ENCODE results near the gene SMIM22.
A peak's percentile ranks its signal among the peaks of the same experiment; 100 is the strongest.

The SMIM22 gene

GRCh38 chr16:4796982-4797804 is 2.0 kb downstream of the SMIM22 start:
- DNase-seq, result no peak

GRCh38 chr16:4797805-4798252 is 2.7 kb downstream of the SMIM22 start:
- no peak for DNase-seq

DNA sequence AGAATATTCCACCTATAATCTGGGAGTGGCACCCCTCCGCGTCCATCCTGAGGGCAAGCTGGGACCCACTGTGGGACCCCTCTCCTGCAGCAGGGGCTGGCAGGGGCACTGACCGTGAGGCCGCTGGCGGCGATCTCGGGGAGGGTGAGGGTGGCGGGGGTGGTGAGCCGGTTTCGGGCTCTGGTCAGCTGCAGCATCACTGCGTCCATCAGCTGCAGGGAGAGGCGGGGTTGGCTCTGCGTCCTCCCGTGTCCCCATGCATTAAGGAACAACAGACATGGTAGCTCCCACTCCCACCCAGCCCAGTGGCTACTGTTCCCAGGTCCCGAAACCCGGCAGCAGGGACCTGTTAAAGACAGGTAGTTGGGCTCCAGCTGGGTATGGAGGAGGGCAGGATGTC is 3.3 kb downstream of the SMIM22 start:
- no peak for DNase-seq

GRCh38 chr16:4799171-4799855 is 4.1 kb downstream of the SMIM22 start:
- no peak for DNase-seq

GRCh38 chr16:4800290-4801041 is 5.3 kb downstream of the SMIM22 start:
- DNase-seq, result peak; percentile 53

GRCh38 chr16:4801051-4801961 is 6.1 kb downstream of the SMIM22 start:
- no peak for DNase-seq

GRCh38 chr16:4801962-4802658 is 6.9 kb downstream of the SMIM22 start, which contains the start of gene ROGDI:
TSS of gene ROGDI (minus strand) at chr16:4802633. CDS start at chr16:4802571, 62 bp downstream.
- peak; percentile 92 for DNase-seq

DNA sequence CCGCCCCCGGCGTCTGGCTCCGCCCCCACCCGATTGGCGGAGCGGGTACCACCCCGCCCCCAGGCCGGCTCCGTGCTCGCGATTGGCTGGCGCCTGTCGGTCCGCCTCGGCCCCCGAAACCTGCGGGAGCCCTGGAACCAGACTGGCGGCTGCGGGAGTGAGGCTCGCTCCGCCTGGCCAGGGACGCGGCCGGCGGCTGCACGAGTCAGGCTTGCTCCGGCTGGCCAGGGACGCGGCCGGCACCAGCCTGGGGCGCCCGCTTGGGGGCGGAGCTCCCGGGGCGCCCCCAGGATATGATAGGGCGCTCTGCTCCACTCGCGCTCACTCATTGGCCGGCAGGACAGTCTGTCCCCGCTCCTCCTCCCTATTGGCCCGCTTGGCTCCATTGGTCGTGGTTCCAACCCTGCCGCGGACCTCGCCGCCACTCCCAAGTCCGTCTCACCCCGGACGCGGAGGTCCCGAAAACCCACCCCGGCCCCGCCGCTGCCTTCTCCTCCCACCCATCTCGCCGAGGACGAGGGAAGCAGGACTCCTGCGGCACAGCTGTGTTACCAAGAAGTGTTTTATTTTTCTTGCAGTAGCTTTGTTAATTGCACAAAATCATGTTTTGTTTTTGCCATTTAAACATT is 7.6 kb downstream of the SMIM22 start:
- peak; percentile 94 for DNase-seq

GRCh38 chr16:4803401-4803844 is 8.3 kb downstream of the SMIM22 start:
- no peak for DNase-seq

DNA sequence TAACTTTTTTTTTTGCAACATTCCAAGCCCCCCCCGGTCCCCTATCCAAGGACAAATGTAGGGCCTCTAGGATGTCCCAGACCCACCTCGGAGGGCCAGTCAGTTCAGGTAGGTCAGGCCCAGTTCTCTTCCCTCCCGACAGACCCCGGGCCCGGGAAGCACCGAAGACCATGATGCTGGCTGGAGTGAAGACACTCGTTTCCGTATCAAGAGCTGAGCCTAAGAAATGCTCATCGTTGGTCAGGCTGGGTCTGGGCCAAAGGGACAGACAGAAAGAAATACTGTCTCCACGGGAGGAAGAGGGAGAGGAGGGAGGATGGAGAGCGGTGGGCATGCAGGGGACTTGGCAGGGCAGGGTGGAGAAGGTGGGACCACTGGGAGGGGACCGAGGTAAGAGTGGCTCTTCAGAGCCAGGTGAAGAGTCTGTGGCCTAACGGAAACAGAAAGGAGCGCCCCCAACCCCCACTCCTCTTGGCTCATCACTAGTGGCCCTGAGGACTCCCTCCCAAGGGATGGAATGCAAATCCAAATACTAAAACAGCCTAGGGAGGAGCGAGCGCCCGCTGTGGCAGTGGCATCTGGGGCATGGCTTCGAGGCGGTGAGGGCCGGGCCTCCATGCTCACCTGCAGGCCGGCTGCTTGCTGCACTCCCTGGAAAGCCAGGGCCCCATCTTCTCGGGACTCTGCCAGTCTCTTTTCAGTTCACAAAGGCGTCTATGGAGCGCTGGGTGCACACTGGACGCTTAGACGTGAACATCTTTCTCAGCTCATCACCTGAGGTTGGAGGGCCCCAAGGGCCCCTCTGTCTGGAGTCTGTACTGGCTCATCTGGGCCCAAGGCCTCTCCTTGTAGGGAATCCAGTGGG is 9.0 kb downstream of the SMIM22 start:
- DNase-seq, result no peak

DNA sequence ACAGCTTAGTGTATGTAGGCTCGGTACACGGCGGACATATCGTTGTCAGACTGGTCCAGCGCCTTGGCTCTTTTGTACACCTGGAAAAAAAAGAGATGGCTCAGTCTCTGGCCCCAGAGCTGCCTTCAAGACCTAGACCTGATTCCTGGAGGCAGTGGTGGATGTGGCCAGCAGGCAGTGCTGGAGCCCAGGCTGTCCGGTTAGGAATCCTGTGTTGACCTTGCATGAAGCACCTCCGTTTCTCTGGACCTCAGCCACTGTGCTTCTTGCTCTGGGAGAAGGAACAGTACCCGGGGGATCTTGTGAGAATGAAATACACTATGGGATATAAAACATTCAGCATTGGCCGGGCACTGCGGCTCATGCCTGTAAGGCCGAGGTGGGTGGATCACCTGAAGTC is 10.1 kb downstream of the SMIM22 start:
- no peak for DNase-seq

GRCh38 chr16:4806280-4806679 is 11.1 kb downstream of the SMIM22 start:
- DNase-seq, result no peak

DNA sequence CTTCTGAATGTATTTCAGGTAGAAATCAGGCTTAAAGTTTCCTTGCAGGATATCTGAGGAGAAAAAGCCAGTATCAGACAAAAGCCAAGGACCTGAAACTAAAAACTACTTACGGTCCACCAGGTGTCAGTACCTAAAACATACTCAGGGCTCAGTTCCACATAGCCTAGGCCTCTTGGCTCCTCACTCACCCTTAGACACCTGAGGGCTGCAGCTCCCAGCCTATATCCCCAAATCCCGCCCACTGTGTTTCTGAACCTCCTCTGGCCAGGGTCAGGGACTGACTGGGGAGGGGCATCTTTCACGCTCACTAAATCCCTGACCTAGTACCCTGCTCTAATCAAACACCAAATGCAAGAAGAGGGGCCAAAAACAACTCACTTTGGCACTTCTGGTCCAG is 16.1 kb downstream of the SMIM22 start:
- no peak for DNase-seq

GRCh38 chr16:4811773-4812172 is 16.6 kb downstream of the SMIM22 start:
- no peak for DNase-seq

DNA sequence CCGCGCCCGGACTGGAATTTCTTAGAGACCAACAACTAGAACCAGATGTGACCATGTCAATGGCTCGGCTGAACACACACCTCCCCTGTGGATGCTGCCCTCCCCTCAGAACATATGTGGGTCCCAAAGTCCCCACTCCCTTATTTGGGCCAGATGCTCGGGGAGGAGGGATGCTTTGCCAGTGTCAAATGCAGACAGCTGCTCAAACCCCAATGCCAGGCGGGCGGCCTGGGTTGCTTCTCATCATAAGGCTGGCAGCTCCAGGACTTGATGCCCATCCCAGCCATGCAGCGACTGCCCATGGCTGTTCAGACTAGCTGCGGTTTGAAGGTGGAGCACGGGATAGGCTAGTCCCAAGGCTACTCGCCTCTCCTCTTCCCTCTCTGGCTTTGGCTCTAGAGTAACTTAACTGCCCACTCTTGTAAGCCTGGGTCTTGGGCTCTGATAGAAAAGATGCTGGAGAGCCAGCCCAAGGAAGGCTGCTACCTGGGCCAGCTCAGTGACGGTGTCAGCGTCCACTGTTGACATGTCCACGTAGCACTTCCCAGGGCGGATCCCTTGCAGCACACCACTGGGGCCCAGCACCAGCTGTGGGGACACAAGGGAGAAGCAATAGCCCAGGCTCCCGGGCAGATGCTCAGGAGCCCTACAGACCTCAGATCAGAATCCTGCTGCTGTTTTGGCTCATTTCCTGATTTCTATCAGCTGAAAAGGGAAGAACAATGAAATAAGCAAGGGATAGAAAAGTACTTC is 18.3 kb downstream of the SMIM22 start:
- no peak for DNase-seq

DNA sequence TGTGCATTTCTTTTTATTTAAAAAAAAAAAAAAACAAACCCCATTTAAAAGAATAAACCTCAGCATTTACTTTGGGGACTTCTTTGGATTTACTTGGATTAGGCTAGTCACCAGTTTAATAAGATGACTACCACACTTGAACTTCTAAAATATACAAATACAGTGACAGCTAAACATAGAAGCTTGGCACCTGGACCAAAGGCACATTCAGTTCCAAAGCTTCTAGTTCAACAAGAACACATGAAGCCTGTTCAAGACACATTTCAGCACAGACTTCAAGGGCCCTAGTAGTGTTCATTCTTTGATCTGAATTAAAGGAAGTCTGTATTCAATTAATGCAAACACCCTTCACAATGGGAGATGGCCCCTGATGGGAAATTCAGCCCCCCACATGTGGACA is 18.9 kb downstream of the SMIM22 start:
- no peak for DNase-seq

DNA sequence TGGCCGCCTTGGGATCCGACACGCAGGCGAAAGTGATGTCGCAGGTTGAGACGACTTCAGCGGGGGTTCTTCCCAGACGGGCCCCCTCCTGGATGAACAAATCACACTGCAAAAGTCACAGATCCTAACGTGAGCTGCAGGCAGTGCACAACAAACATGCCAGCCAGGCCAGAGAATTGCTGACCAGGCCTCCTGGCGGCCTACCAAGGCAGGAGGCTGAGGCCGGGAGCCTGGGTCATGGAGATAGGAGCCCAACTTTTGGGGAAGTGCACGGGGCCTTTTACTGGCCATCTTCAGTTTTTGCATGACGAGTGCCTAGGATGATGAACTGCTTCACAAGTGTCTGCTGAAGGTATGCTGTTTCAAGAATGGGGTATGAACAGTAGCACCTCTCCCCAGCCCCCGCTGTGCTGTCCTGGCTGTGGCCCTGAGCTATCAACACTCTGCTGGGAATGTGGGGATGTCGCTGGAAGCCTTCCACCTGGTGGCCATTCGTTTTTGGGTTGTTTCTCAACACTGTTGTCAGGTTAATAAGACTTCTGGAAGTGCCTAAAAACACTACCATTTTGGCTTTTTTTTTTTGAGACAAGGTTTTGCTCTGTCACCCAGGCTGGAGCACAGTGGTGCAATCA is 19.5 kb downstream of the SMIM22 start:
- DNase-seq, result no peak

DNA sequence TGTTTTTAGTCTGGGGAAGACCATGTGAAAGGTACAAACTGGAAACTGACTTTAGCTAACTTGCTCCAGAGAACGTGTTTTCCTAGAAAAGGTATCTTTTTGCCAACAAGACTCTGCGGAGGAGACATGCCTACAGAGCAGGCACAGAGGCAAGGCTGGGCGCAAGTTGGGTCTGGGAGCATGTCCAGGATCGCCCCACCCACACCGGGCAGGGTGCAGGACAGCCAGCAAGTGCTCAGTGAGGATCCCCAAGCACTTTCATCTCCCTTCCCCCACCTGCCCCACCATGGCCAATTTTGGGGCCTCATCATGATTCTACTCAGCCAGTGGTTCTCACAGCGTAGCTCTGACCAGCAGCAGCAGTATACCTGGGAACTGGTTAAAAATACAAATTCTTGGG is 25.5 kb downstream of the SMIM22 start:
- no peak for DNase-seq

DNA sequence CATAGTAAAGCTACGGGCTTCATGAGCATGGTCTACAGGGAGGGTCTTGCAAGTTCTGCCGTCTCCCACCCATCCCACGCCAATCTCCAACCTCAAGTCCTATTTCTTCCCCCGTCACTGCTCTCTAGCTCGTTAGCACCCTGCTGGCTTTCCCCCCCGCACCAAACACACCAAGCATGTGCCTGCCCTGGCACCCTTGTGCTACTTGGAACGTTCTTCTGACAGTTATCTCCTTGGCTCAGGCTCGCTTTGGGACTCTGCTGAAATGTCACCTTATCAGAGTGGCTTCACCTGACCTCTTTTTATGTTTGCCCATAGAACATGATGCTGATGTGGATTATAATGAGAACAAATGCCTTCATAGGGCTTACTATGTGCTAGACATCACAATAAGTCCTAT is 30.0 kb downstream of the SMIM22 start:
- peak; percentile 95 for DNase-seq

Data from hematopoietic multipotent progenitor cell treated with erythropoietin and hydrocortisone succinate and interleukin-3 and kit ligand, for 8 days (in vitro differentiated cells).